Stimulated activated CD8-positive, alpha-beta memory T cell treated with anti-CD3 and anti-CD28 coated beads, Interleukin-15, amount 100 ng/mL, for 1 hour (primary cell): ENCODE results near the gene ETV6.

Source experiments
- DNase-seq: peaks from one replicate; pipeline ENCODE4 v3.0.0-alpha.2; 2020; ENCODE audit warnings: low read depth

Gene ETV6

DNA sequence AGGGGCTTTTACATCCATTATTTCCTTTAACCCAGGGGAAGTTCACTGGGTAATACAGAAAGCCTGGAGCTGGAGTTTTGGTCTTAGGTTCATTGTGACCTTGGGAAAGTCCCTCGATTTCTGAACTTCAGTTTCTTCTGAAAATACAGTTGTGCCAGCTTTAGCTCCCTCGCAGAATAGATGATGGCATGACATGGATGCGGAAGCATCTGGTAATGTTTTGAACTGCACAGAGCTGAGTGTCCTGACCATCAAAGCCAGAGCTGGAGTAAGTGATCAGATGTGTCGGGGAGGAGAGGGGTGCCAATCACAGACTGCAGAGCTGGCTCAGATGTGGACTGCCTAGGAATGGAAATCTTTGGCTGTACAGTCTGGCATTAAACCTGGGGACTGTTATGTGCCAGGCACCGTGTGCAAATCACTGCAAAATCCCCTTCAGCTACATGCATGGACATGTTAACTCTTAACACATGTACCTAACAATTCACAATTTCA, 180.9 kb downstream of the ETV6 start:
- DNase-seq, result no peak

DNA sequence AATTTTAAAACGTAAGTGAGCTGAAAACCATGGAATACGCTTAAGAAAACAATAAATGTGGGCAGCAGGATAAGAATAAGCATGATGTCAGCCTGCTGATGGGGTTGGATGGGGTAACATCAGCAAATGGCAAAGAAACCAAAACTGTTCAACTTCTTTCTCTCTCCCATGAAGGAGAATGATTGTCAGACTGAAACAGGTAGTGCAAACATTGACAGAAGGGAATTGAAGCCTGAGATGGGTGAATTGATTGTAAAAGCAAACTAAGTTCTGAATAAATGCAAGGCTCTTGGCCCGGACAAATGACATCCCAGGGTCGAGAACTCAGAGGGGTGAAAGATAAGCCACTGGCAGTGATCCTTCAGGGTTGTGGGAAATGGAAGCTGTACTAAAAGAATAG, 182.6 kb downstream of the ETV6 start:
- no peak for DNase-seq

DNA sequence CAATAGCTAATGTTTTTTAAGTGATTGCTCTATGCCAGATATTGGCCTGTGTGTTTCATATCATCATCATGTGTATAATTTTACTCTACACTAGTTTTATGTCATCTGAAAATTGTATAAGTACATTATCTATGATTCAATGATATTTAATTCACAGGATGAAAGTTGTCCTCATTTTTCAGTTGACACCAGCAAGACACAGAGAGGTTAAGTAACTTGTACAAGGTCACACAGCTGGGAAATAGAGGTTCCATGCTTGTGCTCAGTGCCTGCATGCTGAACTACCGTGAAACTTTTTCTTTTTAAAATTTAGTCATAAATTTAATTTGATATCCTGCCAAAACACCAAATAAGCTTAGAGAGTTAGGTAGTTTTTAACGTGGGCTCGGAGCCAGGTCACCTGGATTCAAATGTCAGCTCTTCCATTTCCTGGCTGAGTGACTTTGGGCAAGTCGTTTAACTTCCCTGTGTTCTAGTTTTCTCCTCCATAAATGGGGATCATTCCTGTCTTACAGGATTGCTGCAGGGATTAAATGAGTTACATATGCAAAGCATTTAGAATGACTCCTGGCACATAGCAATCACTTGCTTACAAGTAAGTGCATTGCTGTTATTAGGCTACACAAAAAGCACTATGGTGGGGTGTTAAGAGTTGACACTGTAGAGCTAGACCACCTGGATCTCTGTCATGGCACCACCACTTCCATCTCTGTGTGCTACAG, 183.9 kb downstream of the ETV6 start:
- no peak for DNase-seq

DNA sequence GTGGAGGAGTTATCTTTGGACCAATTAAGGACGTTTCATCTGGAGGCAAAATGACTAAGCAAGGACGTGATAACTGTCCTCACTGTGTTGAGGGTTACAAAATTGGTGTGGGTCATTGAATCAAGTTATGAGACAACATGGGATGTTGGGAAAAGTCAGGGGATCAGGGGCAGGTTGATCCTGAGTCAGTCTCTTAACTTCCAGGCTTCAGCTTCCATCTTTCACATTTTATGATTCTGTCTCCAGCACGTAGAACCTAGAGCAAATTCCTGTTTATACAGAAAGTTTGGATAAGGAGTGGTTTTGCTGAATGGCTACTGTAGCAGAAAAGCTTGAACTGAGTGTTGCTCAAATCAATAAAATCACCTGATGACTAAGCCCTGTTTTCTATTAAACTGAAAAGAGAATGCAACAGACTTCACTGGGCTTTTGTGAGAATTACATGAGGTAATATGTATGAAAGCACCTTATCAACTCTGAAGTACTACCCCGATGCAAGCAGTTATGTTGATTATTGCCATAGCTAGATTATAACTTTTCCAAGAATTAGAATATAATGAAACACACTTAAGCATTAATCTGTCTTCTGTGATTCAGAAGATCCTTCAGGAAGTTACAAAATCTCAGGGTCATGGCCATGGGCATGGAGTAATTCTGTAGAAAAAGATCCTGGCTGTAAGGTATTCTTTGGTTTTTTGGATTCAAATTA, 184.8 kb downstream of the ETV6 start:
- no peak for DNase-seq

DNA sequence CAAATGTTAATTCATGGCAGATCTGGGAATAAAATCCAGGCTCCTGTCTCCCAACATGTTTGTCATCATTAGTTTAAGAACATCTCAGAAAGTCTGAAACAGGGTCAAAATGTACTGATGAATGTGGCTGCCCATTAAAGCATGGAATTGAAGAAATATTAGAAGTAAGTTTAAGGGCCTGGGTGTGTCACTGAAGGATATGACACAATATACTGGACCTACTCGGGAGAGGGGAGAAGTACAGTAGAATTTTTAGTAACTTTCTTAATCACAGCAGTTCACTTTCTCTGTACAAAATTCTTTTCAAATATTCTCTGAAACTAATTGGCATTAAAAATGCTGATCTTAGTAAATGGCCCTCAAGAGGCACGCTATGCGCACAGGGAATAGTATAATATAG, 185.5 kb downstream of the ETV6 start:
- no peak for DNase-seq

DNA sequence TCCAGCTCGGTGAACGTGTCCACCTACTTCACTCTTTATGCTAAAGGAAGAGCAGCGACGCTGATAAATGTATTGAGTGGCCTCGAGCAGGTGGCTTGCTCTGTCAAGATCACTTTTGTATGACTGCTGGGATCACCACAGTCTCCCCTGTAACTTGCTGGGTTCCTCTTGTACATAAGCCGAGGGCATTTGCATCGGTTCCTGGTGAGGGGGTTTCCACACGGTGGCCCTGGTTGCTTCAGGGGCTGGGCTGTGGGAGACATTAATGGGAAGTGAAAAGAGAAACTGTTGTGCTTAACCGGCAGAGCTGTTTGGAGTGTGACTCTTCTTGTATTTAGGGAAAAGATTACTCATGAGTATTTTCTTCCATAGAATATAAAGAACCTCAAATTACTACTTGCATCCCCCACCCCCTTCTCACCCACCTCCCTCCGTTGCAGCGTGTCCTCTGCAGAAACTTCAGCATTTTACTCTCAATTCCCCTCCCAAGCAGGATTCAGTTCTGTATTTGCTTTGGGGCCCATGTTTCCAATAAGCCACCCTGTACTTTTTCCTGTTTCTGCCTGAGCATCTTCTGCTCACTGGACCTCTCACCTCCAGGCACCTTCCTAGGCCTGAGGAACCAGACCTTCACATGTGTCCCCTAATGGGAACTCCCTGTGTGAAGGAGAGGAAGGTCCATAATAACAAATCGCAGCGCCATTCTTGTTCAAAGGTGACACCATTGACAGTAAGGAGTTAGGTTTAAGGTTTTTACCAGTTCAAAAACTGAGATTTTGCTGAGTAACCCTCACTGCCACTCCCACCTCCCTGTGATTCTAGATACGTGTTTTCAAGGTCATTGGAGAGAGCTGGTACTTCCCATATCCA, 187.0 kb downstream of the ETV6 start:
- DNase-seq, result no peak

DNA sequence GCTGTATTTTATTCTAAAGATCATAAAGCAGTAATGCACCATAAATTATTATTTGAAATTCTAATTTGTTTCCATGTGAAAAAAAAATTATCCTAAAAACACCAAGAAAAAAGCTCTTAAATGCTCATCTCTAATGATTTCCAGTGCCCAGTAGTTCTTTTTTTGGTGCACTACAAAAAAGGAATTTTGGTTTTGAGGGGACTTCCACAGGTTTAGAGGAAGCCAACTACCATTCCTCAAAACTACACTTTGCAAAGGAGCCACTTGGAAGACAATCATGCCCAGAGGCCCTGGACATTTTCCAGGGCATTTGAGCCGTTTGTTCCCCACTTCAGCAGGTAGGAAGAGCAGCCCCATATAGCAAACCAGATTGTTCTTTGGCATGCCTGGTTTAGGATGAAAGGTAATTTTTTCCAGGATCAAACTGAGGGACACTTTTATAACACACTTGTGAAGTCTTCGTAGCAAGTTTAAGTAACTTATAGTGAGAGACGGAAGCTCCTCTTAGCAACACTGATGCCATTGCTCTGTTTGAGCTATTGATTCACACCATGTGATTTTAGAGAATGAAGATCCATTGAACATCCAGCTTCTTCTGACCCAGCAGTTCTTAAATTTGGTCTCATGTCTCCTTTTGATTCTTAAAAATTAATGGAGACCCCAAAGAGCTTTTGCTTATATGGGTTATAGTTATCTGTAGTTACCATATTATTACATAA, 187.9 kb downstream of the ETV6 start:
- no peak for DNase-seq

DNA sequence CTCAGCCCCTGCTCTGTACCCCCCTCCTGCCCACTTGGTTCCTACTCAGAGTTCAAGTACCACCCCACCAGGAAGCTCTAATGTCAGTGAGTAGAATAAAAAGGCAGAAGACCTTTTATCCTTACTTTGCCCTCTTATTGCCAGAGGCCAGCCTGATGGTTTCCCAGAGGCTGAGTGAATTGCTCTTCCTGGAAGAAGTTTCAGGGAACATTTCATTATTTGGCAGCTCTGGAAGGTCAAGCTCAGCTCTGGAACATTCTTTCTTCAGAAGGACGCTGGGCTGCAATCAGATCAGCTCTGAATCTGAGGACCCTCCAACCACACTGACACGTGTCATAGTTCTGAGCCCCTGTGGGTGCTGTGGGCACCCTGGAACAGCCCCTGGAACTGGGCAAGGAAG, 188.9 kb downstream of the ETV6 start:
- no peak for DNase-seq

DNA sequence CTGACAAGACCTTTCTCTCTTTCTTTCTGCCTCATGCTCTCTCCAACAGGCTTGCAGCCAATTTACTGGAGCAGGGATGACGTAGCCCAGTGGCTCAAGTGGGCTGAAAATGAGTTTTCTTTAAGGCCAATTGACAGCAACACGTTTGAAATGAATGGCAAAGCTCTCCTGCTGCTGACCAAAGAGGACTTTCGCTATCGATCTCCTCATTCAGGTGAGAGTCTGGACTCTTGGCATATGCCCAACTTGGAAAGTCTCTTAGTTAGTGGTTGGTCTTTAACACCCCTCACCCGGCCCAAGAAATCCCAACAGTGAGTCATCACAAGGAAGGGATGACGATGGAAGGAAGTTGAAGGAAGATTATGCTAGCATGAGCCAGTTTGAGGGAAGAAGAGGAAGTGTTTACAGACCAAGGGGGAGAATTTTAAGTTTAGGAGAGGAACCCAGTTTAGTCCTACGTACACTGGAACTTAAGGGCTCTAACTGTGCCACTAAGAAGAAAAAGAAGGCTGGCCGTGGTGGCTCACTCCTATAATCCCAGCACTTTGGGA, 189.7 kb downstream of the ETV6 start:
- no peak for DNase-seq

DNA sequence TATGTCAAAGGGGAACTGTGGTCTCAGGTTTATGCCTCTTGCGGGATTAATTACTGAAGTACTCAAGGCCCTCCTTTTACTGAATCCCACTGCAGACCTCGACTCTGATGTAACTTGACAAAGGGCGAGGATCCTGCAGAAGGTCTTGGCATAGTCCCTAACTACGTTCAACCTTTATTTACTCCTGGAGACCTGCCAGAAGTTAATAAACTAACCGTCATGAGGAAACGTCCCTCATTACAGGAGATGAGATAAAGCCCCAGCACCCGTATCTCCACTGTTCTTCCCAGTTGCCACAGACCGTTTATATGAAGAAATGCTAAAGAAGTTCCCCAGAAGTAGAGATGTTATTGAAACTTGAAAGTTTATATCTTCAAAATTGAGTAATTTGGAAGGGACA, 190.9 kb downstream of the ETV6 start:
- no peak for DNase-seq

DNA sequence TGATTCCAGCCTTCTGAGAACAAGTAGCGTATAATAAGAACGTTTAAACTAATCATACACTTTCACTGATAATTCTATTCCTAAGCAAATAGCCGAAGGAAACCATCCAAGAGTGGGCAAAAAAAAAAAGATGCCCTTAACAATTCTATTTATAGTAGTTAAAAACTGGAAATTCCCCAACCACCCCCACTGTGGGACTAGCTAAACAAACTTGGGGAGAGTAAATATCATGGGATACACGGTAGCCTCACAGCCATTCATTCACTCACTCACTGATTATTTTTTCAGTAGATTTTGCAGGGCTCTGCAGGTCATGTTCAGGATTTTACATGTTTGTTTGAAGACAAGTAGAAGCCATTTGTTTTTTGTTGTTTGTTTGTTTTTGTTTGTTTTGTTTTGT, 197.0 kb downstream of the ETV6 start:
- no peak for DNase-seq

DNA sequence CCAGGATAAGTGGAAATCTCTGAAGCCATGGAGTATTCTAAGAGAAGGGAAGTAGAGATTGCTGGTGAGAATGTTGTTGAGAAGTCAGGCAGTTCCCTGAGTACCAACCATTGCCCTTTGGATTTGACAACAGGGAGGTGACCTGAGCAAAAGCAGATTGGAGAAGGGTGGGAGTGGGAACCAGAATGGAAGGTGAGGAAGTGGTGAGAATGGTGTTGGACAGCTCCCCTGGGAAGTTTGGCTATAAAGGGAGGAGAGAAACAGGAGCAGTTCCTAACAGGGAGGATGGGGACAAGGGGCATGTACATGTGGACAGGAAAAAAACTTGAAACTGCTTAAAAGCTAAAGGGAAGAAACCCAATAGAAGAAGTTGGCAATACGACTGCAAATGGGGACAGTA, 198.1 kb downstream of the ETV6 start:
- DNase-seq, result no peak

DNA sequence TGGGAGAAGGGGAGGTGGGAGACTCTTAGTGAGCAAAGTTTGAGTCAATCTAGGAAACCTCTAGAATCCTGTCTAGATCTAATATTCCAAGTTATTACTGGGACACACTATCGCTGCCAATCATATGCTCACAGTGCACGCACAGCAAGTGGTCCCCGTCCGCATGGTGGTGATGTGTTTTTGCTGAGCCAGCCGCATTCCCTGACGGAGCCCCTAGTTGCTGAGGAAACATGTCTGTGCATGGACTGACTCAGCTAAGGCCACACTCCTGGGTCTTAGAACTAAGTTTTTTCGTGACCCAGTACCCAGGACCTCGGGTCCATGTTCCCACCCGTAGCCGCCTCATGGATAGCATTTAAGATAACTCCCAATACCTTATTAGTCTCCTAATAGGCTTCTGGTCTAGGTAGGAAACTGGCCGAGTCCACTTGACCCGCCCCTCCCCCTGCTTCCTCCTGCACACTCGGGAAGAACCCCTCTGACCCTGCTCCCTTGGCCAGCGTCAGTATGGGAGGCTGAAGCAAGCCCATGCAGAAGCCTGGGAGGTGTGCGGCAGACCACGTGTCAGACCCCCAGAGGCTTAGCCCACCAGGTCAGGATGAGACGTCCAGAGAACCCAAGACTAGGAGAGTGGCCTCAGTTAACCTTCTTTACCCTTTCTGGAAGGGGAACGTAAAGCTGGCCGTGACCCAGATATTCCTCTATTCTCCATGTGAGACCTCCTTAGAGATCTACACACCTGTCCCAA, 200.5 kb downstream of the ETV6 start:
- no peak for DNase-seq

DNA sequence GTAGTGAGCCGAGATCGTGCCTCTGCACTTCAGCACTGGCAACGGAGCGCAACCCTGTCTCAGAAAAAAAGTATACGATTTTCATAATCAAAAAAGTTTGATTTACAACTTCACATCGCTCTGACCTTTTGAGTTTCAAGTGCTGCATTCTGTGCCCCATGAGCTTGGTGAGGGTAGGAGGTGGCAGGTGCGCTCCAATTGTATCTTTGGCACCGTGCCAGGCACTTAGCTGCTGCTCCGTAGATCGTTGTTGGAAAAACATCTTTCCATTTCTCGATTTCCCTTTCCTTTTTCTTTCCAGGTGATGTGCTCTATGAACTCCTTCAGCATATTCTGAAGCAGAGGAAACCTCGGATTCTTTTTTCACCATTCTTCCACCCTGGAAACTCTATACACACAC, 203.7 kb downstream of the ETV6 start:
- no peak for DNase-seq

DNA sequence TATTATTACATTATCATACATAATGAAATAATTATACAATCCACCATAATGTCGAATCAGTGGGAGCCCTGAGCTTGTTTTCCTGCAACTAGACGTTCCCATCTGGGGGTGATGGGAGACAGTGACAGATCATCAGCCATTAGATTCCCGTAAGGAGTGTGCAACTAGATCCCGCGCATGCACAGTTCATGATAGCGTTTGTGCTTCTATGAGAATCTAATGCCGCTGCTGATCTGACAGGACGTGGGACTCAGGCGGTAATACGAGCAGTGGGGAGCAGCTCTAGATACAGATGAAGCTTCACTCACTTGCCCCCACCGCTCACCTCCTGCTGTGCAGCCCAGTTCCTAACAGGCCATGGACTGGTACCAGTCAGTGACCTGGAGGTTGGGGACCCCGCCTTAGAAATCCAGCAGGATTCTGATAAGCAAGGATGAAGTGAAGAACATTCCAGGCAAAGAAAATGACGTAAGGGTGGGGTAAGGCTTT, 204.6 kb downstream of the ETV6 start:
- no peak for DNase-seq

DNA sequence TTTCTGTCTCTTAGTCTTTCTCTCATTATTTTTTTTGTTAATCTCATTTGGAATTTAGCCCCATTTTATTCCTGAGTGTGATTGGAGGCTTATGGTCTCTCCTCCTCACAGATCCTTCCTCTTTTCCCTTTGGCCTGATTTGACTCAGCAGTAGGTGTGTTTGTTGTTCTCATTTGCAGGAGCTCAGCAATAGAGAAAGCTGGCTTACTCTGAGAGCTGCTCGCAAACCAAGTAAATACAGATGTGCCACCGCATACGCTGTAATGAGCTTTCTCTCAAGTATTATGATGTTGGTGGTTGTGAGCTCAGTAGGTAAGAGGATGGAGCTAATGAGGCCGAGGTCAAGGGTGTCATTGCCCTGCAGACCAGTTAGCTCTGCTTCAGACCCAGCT, 206.5 kb downstream of the ETV6 start:
- DNase-seq, result no peak

DNA sequence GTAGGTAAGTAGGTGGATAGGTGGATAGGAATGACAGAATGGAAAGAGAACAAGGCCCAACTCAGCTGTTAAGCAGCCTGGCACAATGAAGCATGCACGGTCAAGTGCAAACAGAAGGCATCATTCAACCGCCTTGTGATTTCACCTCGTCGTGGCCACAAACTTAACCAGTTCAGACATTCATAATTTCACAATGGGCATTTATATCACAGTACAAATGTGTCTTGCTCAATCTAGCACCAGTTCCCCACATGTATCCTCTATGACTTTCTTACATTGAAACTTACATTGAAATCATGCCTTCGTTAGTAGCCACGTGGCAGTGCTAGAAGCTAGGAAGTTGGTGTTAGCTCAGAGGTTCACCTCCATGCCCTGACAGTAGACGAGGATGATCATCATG, 207.5 kb downstream of the ETV6 start:
- no peak for DNase-seq

DNA sequence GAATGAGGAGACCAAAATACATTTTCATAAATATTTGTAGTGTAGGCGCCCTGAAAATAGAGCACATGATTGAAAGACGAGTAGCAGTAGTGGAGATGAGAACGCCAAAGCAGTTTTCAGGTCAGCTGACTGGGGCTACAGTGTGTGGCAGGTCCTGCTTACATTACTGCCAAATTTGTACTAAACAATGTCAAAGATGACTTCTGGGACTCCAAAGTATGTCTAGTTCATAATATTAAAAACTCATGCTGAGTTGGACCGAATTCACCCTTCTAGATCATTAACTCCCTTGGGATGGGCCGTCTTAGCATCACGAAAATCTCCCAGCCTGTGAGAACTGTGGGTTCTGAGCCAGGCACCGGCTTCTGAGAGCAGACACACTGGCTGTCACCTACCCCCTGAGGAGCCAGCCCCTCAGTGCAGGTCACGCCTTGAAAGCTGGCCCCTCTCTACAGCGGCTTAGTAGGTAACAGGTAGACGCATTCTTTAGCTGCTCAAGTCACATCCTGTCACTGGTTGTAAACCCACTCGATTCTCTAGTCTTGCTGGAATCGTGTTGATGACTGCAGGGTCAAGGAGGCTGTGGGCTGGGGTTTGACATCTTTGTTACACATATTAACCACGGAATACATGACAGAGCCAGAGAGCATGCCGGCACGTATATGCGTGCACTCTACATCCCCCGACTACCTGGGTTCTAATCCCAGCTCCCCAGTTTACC, 210.4 kb downstream of the ETV6 start:
- no peak for DNase-seq

DNA sequence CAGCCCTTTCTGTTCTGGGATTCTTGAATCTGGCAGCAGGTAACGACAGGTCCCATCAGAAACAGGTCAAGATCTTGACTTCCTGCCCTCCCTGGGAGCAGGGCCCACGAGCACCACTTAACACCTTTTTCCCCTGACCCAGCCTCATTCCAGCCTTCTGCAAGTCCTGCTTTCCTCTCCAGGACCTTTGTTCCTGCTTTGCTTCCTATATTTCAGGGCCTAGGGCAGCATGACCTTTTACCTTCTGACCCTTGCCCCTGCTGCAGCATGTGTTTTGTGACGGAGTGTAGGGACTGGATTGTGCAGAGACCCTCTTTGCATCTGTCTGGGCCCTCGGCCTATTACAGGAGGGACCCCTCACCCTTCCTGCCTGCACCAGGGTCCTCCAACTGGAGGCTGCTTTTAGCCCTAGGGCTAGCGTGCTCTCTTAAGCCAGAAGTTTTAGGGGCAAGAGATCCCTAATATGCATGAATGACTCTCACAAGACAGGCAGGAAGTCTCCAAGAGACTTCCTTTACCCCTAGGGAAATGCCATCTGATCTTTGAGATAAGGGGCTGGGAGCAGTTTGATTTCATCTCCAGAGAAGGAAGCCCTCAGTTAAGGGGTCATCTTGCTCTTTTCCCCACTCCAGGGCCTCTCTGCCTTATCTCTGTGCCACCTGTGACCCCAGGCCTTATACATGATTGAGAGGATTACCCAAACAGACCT, 211.8 kb downstream of the ETV6 start:
- no peak for DNase-seq
